ENCODE results near the gene HTRA2.

HTRA2 gene

DNA sequence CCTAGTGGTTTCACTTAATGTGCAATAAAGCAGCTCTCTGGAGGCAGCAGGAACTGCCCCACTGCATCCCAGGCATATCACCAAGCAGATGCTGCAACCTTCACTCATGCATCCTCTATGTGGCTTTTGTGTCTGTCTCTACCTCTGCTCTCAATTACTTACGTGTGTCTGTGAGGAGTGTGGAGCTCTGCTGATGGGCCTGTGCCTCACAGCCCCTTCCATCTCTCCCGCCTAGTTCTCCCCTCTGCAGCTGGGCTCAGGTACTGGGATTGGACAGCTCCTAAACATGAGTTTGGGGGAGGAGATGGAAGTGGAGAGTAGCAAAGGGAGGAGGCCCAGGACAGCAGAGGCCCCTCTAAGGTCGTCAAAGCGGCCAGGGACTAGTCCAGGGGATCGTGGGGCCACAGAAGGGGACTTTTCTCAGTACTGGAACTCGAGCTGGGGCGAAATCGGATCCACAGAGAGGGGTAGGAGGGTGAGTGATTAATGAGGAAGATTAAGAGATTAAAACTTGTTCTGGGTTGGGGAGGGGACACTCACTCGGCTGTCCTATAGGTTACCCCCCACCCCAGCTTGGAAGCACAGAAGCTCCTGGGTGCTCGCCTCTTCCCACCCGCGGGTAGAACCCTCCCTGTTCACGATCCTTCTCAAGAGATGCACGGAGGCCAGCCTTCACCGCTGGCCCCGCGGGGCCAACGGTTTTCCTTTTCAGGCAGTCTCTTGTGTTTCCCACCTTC lies 28.2 kb upstream of the HTRA2 start:
- no peak for DNase-seq

DNA sequence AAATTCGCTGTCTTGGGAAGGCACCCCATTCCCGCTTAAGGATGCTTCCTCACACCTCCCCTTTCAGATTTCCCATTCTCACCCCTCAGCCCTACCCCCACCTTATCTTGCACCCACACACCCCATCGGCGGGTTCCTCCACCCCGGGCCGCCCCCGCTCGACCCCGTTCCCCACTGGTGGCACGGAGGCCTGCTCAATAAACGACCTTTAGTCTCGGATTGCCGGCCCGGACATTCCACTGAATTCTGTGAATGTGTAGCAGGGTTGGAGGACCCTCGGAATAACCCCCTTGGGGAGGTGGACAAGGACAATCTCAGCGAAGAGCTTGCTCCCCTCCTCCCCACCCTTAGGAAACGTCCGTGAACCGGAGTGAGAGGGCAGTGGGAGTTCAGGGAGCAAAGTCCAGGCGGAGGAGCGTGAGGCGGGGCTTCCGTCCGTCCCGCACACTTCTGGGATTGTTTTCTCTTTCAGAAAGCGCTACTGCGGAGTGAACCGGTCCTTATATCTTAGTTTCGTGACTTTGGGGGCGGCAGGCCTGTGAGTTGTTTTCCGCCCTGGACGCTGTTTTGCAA lies 27.5 kb upstream of the HTRA2 start:
- DNase-seq: no peak

DNA sequence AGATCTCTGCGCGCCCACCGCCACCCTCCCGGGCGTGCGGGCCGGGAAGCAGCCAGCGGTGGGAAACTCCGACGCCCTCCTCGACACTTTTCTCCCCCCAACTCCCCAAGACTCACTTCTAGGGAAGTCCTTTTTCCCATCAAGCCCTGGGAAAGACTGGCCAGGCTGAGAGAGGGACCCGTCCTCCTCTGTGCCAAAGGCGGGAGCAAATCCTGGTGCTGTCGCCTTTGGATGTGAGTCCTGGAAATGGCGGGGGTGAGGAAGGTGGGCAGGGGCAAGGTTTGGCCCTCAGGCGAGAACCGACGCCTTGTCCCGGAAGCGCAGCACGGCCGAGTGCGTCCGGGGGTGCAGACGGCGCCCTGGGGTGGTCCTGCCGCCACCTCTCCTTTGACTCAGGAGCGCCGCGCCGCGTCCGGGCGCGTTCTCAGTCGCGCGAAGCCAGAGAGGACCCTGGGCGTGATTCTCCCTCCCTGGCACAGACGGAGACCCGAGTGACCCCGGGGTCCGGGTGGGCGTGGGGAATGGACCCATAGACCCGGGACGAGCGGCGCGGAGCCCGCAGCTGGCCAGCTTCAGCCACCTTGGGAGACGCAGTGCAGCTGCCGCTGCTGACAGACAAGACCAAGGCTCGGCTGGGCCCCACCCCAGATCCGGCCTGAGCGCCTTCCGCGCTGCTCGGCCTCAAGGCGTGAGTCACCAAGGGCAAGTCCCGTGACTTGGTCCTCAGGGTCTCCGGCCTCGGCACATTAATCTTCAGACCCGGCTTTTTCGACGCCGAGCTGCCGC lies 26.8 kb upstream of the HTRA2 start:
- DNase-seq: peak; percentile 54

DNA sequence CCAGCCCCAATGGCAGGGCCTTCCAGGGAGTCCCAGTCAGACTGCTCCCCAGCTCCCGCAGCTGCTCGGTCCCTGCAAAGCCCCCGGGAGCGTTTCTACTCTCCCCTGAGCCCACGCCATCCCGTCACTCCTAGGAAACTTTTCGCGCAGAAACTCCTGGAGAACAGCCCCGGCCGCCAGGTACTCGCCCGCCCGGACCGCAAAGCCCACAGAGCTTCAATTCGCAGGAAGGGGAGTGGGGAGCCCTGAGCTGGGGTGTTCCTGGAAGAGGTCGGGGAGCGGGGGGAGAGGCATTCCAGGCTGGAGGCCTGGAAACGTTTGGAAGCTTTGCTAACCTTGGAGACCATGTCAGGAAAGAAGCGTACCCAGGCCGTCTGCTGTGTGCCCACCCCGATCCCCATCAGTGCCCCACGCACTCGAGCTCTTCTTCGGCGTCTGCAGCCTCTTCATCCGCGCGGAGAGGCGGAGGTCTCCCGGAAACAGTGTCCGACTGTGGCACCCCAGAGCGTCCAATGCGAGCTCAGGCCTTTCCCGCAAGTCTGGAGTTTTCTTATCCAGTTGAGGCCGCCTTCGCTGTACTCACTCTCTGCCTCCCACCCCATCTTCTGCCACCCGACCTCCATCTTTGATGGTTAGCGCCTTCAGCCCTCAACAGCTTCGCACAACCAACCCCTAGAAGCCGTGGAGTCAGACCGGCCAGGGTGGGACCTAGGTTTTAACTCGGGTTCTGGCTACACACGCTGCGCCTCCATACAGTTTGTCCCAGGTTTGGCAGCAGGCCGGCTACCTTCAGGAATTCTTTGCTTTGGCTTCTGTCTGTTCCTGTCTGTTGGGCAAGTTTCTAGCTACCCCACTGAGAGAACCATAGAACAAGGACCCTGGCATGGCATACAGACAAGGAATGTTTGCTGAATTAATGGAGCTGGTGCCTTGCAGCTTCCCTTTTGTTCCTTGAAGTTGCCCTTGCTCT lies 25.9 kb upstream of the HTRA2 start:
- no peak for DNase-seq

DNA sequence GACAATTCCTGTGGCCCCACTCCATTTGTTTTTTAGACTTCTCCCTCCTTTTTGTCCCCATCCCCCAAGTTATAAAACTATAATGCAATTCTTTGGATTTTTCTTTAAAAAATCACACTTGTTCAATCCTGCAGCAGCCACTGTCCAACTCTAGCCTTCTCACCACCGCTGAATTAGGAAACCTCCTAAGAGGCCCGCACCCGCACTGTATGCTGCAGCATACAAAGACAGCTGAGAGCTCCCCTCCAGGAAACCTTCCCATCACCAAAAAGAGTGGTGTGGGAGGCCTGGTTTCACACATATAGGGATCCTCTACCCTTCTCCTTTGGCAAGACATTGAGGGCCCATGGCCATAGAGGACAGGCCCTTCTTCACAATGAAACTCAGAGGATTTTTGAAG lies 25.1 kb upstream of the HTRA2 start:
- DNase-seq: no peak

- no peak for DNase-seq
These were observed 24.1 kb upstream of the HTRA2 start for GRCh38 chr2:74505448-74506246.

DNA sequence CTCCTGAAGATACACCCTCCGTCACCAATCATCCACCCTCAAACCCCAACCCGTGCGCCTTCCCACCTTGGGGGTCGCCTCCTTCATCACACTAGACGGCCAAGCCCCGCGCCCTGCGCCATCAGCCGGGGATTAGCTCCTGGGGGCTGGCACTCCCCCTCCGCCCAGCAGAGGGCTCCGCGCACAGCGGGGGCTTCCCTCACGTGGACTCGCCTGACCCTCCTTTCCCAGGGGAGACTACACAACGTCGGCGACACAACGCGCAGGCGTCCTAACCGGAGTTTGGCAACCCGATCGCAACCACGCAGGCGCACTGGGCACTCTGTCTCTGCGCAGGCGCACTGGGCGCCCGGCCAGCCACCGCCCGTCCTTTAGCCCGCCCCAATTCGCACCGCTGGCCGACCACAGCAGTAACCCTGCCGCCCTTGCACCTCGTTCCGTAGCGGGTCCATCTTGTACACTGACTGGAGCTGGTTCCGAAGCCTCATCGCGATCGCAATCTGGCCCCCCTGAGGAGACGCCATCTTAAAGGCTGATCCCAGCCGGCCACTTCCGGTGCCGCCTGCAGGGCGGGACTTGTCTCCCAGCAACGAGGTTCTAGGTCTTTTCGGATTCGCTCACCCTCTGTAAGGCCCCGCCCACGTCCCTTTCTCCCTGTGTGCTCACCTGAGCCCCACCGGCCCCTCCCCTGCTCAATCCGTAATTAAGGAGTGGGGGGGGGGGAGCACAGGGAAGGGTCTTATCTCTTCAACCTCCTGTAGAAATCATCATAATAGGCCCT lies 22.4 kb upstream of the HTRA2 start, which contains the start of gene PCGF1:
PCGF1 (minus strand) TSS at position 551 of the 781 bp plus-strand sequence; CDS start at position 524, 27 bp downstream.
- peak; percentile 99 for DNase-seq

GRCh38 chr2:74507926-74508520 lies 21.7 kb upstream of the HTRA2 start:
- DNase-seq: no peak

DNA sequence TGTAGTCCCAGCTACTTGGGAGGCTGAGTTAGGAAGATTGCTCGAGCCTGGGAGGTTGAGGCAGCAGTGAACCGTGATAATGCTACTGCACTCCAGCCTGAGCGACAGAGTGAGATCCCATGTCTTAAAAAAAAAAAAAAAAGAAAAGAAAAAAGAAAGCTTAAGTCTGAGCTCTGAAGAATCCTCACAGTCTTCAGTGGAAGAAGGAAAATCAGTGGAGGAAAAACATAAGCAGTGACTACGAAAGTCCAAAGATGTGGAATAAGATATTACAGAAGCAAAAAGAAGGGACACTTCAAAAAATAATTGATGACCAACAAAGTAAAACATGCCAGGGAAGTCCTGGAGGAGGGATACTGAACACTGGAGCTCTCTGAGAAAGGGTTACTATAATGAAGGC lies 19.5 kb upstream of the HTRA2 start:
- no peak for DNase-seq

GRCh38 chr2:74511104-74511989 lies 18.4 kb upstream of the HTRA2 start:
- no peak for DNase-seq

DNA sequence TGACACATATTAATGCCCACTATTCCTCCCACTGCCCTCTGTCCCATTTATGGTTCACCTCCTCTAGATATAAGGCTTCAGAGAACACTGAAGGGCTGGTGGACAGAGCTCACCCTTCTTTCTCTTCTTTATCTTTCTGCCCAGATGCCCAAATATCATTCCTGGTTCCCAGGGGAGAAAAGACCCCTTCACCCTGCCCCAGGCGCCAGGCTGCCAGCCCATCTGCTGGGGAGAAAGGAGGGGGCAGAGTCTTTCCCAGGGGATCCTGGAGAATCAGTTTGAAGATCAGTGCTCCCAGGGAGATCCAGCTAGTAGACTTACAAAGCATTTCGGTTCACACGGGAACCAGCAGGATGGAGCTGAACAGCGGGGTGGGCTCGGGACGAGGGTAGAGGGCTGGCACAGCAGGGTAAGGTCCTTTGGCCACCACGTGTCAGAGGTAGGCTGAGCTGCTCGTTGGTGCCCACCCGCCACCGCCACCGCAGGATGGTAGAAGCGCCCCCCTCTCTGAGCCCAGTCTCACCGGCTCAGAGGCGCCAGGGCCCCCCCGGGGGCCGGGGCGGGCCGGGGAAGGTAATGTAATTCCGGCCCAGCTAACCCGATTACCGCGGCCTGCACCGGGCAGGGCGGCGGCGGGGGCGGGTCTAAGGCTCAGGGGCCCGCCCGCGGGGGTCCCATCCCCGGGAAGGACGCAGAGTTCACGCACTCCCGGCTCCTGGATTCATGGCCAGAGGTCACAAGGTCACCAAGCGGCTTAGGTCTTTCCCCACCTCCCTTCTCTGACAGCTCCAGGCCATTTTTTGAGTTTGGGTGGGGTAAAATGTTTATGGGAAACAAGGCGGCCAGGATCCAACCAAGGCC lies 16.8 kb upstream of the HTRA2 start:
- DNase-seq: no peak

- DNase-seq: peak; percentile 49
These were observed 15.9 kb upstream of the HTRA2 start for GRCh38 chr2:74513605-74514367.

GRCh38 chr2:74514368-74515270 lies 15.1 kb upstream of the HTRA2 start, which contains the start of gene TLX2:
TSS of gene TLX2 (plus strand) at chr2:74514450. CDS start at chr2:74514807, 357 bp downstream.
- DNase-seq: peak; percentile 45

- no peak for DNase-seq
These were observed 14.3 kb upstream of the HTRA2 start for GRCh38 chr2:74515271-74515980.

DNA sequence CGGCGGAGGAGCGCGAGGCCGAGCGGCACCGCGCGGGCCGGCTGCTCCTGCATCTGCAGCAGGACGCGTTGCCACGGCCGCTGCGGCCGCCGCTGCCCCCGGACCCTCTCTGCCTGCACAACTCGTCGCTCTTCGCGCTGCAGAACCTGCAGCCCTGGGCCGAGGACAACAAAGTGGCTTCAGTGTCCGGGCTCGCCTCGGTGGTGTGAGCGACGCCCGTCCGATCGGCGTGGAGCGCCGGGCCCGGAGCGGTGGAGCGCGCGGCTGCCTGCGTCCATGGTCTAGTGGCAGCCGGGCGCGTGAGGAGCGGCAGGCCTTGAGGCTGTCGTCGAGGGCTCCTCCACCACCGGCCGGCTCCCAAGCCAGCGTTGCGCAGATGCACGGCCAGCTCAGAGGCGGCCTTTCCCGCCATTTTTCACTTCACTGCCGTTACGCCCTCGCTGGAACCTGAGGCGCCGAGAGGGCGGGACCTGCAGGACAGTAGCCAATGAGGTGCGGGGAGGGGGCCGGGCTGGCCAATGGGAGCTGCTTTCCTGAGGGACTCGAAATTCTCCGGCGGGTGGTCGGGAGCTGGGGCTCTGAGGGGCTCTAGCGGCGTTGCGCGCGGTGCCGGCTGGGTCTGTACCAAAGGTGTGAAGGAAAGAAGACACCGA lies 13.6 kb upstream of the HTRA2 start:
- peak; percentile 81 for DNase-seq

Data from activated T-cell treated with anti-CD3 and anti-CD28 coated beads, Interleukin-2, amount 50 U/mL, for 1 hour (primary cell).